ENCODE results near the gene IFITM5.

GRCh38 chr11:305844-306211 lies 6.5 kb upstream of the IFITM5 start:
- no peak for TF ChIP-seq CTCF (IDR thresholded peaks at IDR 0.05)
- TF ChIP-seq POLR2A (IDR thresholded peaks at IDR 0.05) = no peak
- TF ChIP-seq EP300 (IDR thresholded peaks at IDR 0.05) = no peak

All from ovary (tissue), 3 donors.